Thyroid gland (tissue), 4 donors: Measurements from ENCODE around the gene CYP21A2. TPM values are rescaled to one million over a fixed set of nuclear protein-coding genes. Genes with fewer than 3 reads are reported as not detected.

Experiments used
- DNase-seq, 2 donors: peaks; one replicate each; pipeline ENCODE4 v3.0.0-alpha.2; 2019
- H3K27ac ChIP-seq, 3 donors: fragments of 200-600 bp; sonication (generic); 1 replicate in 2 of 3; 2 replicates in 1 of 3; pipeline ENCODE4 v1.5.1; 2016 to 2019; ENCODE audit warnings: mild to moderate bottlenecking in 1 of 3, moderate library complexity in 1 of 3
- H3K27me3 ChIP-seq: fragments of 200-600 bp; sonication (generic); one replicate; pipeline ENCODE4 v1.5.1; 2019
- H3K36me3 ChIP-seq, 2 donors: fragments of 200-600 bp; sonication (generic); one replicate each; pipeline ENCODE4 v1.5.1; 2016 to 2019
- H3K4me1 ChIP-seq, 2 donors: fragments of 200-600 bp; sonication (generic); one replicate each; pipeline ENCODE4 v1.5.1; 2017 to 2019
- H3K4me3 ChIP-seq, 3 donors: fragments of 200-600 bp; sonication (generic); replicated peaks in 1 of 3; 1 replicate in 2 of 3; 2 replicates in 1 of 3; pipeline ENCODE4 v1.5.1; 2016; ENCODE audit warnings: mild to moderate bottlenecking in 1 of 3
- H3K9me3 ChIP-seq: fragments of 200-600 bp; sonication (generic); one replicate; pipeline ENCODE4 v1.5.1; 2017
- CTCF ChIP-seq, 6 experiments: fragments of 200-600 bp in 3 of 6; fragments of 450-650 bp in 3 of 6; sonication (generic) in 3 of 6; IDR thresholded peaks; one replicate each; pipeline ENCODE4 v1.5.1; 2016 to 2019; ENCODE audit warnings: antibody characterized with exemption in 6 of 6, mild to moderate bottlenecking in 2 of 6, inconsistent platforms in 1 of 6, moderate library complexity in 1 of 6
- POLR2A ChIP-seq, 2 donors: fragments of 450-650 bp; IDR thresholded peaks; one replicate each; pipeline ENCODE4 v1.6.1; 2017; ENCODE audit warnings: antibody characterized with exemption in 2 of 2, mild to moderate bottlenecking in 2 of 2, moderate library complexity in 1 of 2
- WGBS, 2 donors: methylation state at CpG; one replicate each; pipeline ENCODE4 v1.1.5; 2017; 5-methylcytosine and 5-hydroxymethylcytosine counted together
- intact Hi-C: fragments of 100-400 bp; cut with DNase I; formaldehyde crosslinking; loops from one replicate; pipeline ENCODE4 v1.15.1; 2023
- total RNA-seq, 4 donors: library from RNA; depleted of rRNA; stranded (reverse); fragments of >200 nt; gene quantifications; one replicate each; pipeline ENCODE4 v1.2.3, GENCODE V29; 2016

The CYP21A2 gene
- total RNA-seq, 4 donors from 2014 or later = 0.24 to 1.7 (median 0.33) TPM; not detected in 1

GRCh38 chr6:32045811-32046449 is 7.7 kb downstream of the CYP21A2 start:
- no peak overlapping the region for H3K4me3 ChIP-seq
- H3K9me3 ChIP-seq = no peaks in the 10 kb centered on the region
- TF ChIP-seq POLR2A (IDR thresholded peaks at IDR 0.05) (no peak), CTCF (IDR thresholded peaks at IDR 0.05) (no peak)
- H3K4me1 ChIP-seq = peaks cover 0 to 27% of the 10 kb centered on the region in 2 donors
- no peaks in the 10 kb centered on the region for H3K36me3 ChIP-seq
- peak; percentile 12 to 32 for DNase-seq
- peak overlapping the region; percentile 14 to 82 (median 71) for H3K27ac ChIP-seq
- intact Hi-C loops = loop anchor here (10.0 kb wide), 2 partner anchors 69 to 109 kb away; partner anchors contain the start of genes PPT2 and PRRT1
- no peaks in the 10 kb centered on the region for H3K27me3 ChIP-seq
- WGBS, 2 donors = 58 to 67% methylated on average over 9 to 20 of the region's 22 CpGs

- intact Hi-C loops = loop anchor here (10.0 kb wide), 2 partner anchors 68 to 108 kb away; partner anchors contain the start of genes PPT2 and PRRT1
- WGBS, 2 donors = 35 to 41% methylated on average over 10 to 11 of the region's 14 CpGs
- H3K36me3 ChIP-seq = no peaks in the 10 kb centered on the region
- no peak for TF ChIP-seq POLR2A (IDR thresholded peaks at IDR 0.05)
- TF ChIP-seq CTCF (IDR thresholded peaks at IDR 0.05) = no peak
- peak overlapping the region; percentile 14 to 82 (median 71) for H3K27ac ChIP-seq
- no peak overlapping the region for H3K4me3 ChIP-seq
- H3K9me3 ChIP-seq = no peaks in the 10 kb centered on the region
- peak; percentile 5 to 10 for DNase-seq
- no peaks in the 10 kb centered on the region for H3K27me3 ChIP-seq
- peaks cover 0 to 27% of the 10 kb centered on the region in 2 donors for H3K4me1 ChIP-seq
Observed at GRCh38 chr6:32046450-32047083, 8.4 kb downstream of the CYP21A2 start.

- TF ChIP-seq POLR2A (IDR thresholded peaks at IDR 0.05) = no peak
- TF ChIP-seq CTCF (IDR thresholded peaks at IDR 0.05) = no peak
- intact Hi-C loops = loop anchor here (10.0 kb wide), 2 partner anchors 68 to 108 kb away; partner anchors contain the start of genes PPT2 and PRRT1
- no peak overlapping the region for H3K4me3 ChIP-seq
- H3K9me3 ChIP-seq = no peaks in the 10 kb centered on the region
- peaks cover 0 to 27% of the 10 kb centered on the region in 2 donors for H3K4me1 ChIP-seq
- H3K36me3 ChIP-seq = no peaks in the 10 kb centered on the region
- WGBS, 2 donors = 59 to 76% methylated on average over 7 to 9 of the region's 11 CpGs
- no peaks in the 10 kb centered on the region for H3K27me3 ChIP-seq
- DNase-seq = peak in 1 of 2 donors; percentile 16
- H3K27ac ChIP-seq = peak overlapping the region; percentile 14 to 82 (median 71)
Observed at GRCh38 chr6:32047084-32047478, 8.9 kb downstream of the CYP21A2 start.

GRCh38 chr6:32047539-32047854 is 9.3 kb downstream of the CYP21A2 start:
- no peaks in the 10 kb centered on the region for H3K36me3 ChIP-seq
- peaks cover 0 to 27% of the 10 kb centered on the region in 2 donors for H3K4me1 ChIP-seq
- H3K9me3 ChIP-seq = no peaks in the 10 kb centered on the region
- TF ChIP-seq POLR2A (IDR thresholded peaks at IDR 0.05) = no peak
- no peak for TF ChIP-seq CTCF (IDR thresholded peaks at IDR 0.05)
- no peak overlapping the region for H3K4me3 ChIP-seq
- H3K27me3 ChIP-seq = no peaks in the 10 kb centered on the region
- H3K27ac ChIP-seq = peak overlapping the region; percentile 12 to 82 (median 52)
- intact Hi-C loops = loop anchor here (10.0 kb wide), 2 partner anchors 67 to 107 kb away; partner anchors contain the start of genes PPT2 and PRRT1
- WGBS, 2 donors = 78 to 79% methylated on average over 5 to 6 of the region's 6 CpGs
- DNase-seq = no peak
